GM12878 (cell line): ENCODE measurements around the gene RASGRF1. TPM values are rescaled to one million over a fixed set of nuclear protein-coding genes. Genes with fewer than 3 reads are reported as not detected.

Experiments
- ATAC-seq: fragments of 200-7000 bp; cut with Tn5 transposase; 3 replicates; pipeline ENCODE4 v1.9.1; 2020; ENCODE audit warnings: mild to moderate bottlenecking, moderate library complexity
- BruUV-seq: library from RNA; stranded (reverse); fragments of 400-500 nt; replicated peaks from 2 replicates; lab custom pipeline; 2021; lab: Mats Ljungman, UMichigan
- CTCF ChIA-PET: fragments of 300-600 bp; sonication (Branson Sonifier 250); formaldehyde crosslinking; extraction: SDS; loops from one replicate; lab custom pipeline; 2021; ENCODE audit warnings: inconsistent platforms; lab: Yijun Ruan, JAX
- POLR2A ChIA-PET: fragments of 350-600 bp; formaldehyde crosslinking; extraction: SDS; loops from one replicate; lab custom pipeline; 2021; ENCODE audit warnings: inconsistent platforms; lab: Charles Lee
- RAD21 ChIA-PET: fragments of 300-600 bp; sonication (Branson Sonifier 250); formaldehyde crosslinking; loops from one replicate; lab custom pipeline; 2023; ENCODE audit warnings: antibody characterized with exemption; ENCODE audit not compliant: unreplicated experiment; lab: Charles Lee
- SMC1A ChIA-PET: fragments of 300-600 bp; sonication (Branson Sonifier 250); formaldehyde crosslinking; loops from one replicate; lab custom pipeline; 2023; ENCODE audit not compliant: unreplicated experiment, uncharacterized antibody; lab: Charles Lee
- DNase-seq: peaks from one replicate; pipeline ENCODE4 v3.0.0-alpha.2; 2011; ENCODE audit warnings: low read depth, low spot score
- FAIRE-seq: peaks from 3 replicates; lab custom pipeline; 2011; peaks lifted over from hg19 to GRCh38; lab: Jason Lieb, UNC
- H2AFZ ChIP-seq: 2 replicates; pipeline ENCODE4 v1.6.0; 2011; ENCODE audit warnings: low read depth, low read length, control low read depth; ENCODE audit not compliant: control insufficient read depth
- H3K27ac ChIP-seq: 2 replicates; pipeline ENCODE4 v1.5.1; 2011; ENCODE audit warnings: control low read depth; ENCODE audit not compliant: control insufficient read depth, insufficient read depth
- H3K27me3 ChIP-seq, 2 experiments: replicated peaks in 1 of 2; 2 replicates each; pipeline versions ENCODE4 v1.6.0 to v1.6.1; 2011; ENCODE audit warnings: low read length in 1 of 2; ENCODE audit not compliant: control insufficient read depth in 2 of 2, insufficient read depth in 2 of 2
- H3K36me3 ChIP-seq, 2 experiments: 2 replicates each; pipeline ENCODE4 v1.5.1; 2011; ENCODE audit warnings: low read length in 1 of 2; ENCODE audit not compliant: control insufficient read depth in 2 of 2, insufficient read depth in 2 of 2
- H3K4me1 ChIP-seq: 2 replicates; pipeline ENCODE4 v1.6.1; 2011; ENCODE audit warnings: mild to moderate bottlenecking, low read length, moderate library complexity, mixed read lengths; ENCODE audit not compliant: control insufficient read depth, insufficient read depth
- H3K4me2 ChIP-seq: 2 replicates; pipeline ENCODE4 v1.6.0; 2011; ENCODE audit warnings: control low read depth; ENCODE audit not compliant: control insufficient read depth, insufficient read depth
- H3K4me3 ChIP-seq: fragments of 200-600 bp; sonication (generic); 2 replicates; pipeline ENCODE4 v1.5.1; 2016
- H3K79me2 ChIP-seq: 2 replicates; pipeline ENCODE4 v1.6.0; 2011; ENCODE audit warnings: low read length; ENCODE audit not compliant: control insufficient read depth, insufficient read depth
- H3K9ac ChIP-seq: 2 replicates; pipeline ENCODE4 v1.8.0; 2011; ENCODE audit warnings: low read length, control low read depth, mixed read lengths; ENCODE audit not compliant: control insufficient read depth, insufficient read depth
- H3K9me3 ChIP-seq: replicated peaks from 3 replicates; pipeline ENCODE4 v1.5.1; 2011; ENCODE audit warnings: mild to moderate bottlenecking, low read length; ENCODE audit not compliant: control insufficient read depth, insufficient read depth
- H4K20me1 ChIP-seq: 2 replicates; pipeline ENCODE4 v1.6.0; 2011; ENCODE audit not compliant: control insufficient read depth, insufficient read depth
- BHLHE40 ChIP-seq, 2 experiments: fragments of 450-650 bp in 1 of 2; IDR thresholded peaks; 2 replicates each; pipeline ENCODE4 v1.6.1; 2011 to 2017; ENCODE audit warnings: low read depth in 2 of 2, borderline replicate concordance in 1 of 2, improper control_type of control experiment in 1 of 2, low read length in 1 of 2, mild to moderate bottlenecking in 1 of 2
- EED ChIP-seq: sonication (generic); IDR thresholded peaks from 2 replicates; pipeline ENCODE4 v1.6.1; 2016; ENCODE audit warnings: antibody characterized with exemption, low read depth
- HCFC1 ChIP-seq: fragments of 150-350 bp; IDR thresholded peaks from 2 replicates; pipeline ENCODE4 v1.6.1; 2014; ENCODE audit warnings: low read length
- NFYB ChIP-seq: IDR thresholded peaks from 2 replicates; pipeline ENCODE4 v1.6.1; 2011; ENCODE audit warnings: low read depth, mild to moderate bottlenecking, low read length, improper control_type of control experiment, moderate library complexity; ENCODE audit not compliant: insufficient read depth
- NR2C1 ChIP-seq: fragments of 450-650 bp; IDR thresholded peaks from 2 replicates; pipeline ENCODE4 v1.6.1; 2017; ENCODE audit warnings: antibody characterized with exemption, mild to moderate bottlenecking, moderate library complexity
- POU2F2 ChIP-seq: IDR thresholded peaks from 3 replicates; pipeline ENCODE4 v1.6.1; 2011; ENCODE audit warnings: low read depth, mild to moderate bottlenecking, low read length, borderline replicate concordance
- REST ChIP-seq: IDR thresholded peaks from 2 replicates; pipeline ENCODE4 v1.6.1; 2012; ENCODE audit warnings: mild to moderate bottlenecking, low read depth, low read length
- SIN3A ChIP-seq: IDR thresholded peaks from 2 replicates; pipeline ENCODE4 v1.6.1; 2012; ENCODE audit warnings: low read depth, low read length, improper control_type of control experiment
- USF2 ChIP-seq: IDR thresholded peaks from 2 replicates; pipeline ENCODE4 v1.6.1; 2011; ENCODE audit warnings: low read depth, low read length, improper control_type of control experiment, borderline replicate concordance
- ZNF207 ChIP-seq: fragments of 450-650 bp; IDR thresholded peaks from 2 replicates; pipeline ENCODE4 v1.6.1; 2014; ENCODE audit warnings: antibody characterized with exemption, mild to moderate bottlenecking, borderline replicate concordance
- WGBS: methylation state at CpG from one replicate; pipeline ENCODE4 v1.1.6; 2016; ENCODE audit warnings: low lambda C conversion rate; ENCODE audit not compliant: insufficient replicate concordance, insufficient coverage; ENCODE audit errors: missing lambda C conversion rate; 5-methylcytosine and 5-hydroxymethylcytosine counted together
- in situ Hi-C: fragments of 300-500 bp; cut with MboI; formaldehyde crosslinking; loops from 9 replicates; pipeline ENCODE4 v1.14.3; 2018; ENCODE audit warnings: mixed read lengths
- intact Hi-C: fragments of 100-400 bp; cut with micrococcal nuclease; formaldehyde crosslinking; loops from one replicate; pipeline ENCODE4 v1.14.2; 2022; ENCODE audit not compliant: unreplicated experiment
- polyA plus RNA-seq, 11 experiments: library from polyadenylated mRNA; depleted of rRNA in 4 of 11; unstranded in 6 of 11; stranded (reverse) in 5 of 11; fragments of >200 nt; fragmentation: Nextera tagmentation in 4 of 11; fragmentation: Illumina TruSeq in 1 of 11; extraction: Ambion mirVana in 4 of 11; extraction: Trizol in 1 of 11; gene quantifications; 1 replicate in 1 of 11; 2 replicates in 10 of 11; pipeline versions ENCODE4 v1.2.1 to v1.2.3, GENCODE V29; 2011 to 2016; ENCODE audit warnings: inconsistent platforms in 2 of 11, missing spikeins in 2 of 11, low read depth in 1 of 11
- total RNA-seq, 4 experiments: library from RNA; depleted of rRNA in 3 of 4; stranded (reverse); fragments of >200 nt in 3 of 4; fragmentation: Illumina TruSeq in 1 of 4; extraction: Trizol in 1 of 4; gene quantifications; 2 replicates each; pipeline versions ENCODE4 v1.2.1 to v1.2.3, GENCODE V29; 2013 to 2021

Gene RASGRF1
- total and polyA plus RNA-seq, 10 of the 15 experiments (the other 5 are each of a cell fraction or from before 2014, with no cell fraction given) = 0.20 to 1.9 (median 0.86) TPM

- WGBS = 93% methylated on average over 10 of the region's 10 CpGs
- FAIRE-seq = no peak
- Histone ChIP-seq H3K4me3 (no peak overlapping the region), H2AFZ (no peak overlapping the region), H3K9ac (no peak overlapping the region), H3K27me3 (no peaks in the 10 kb centered on the region), H4K20me1 (no peaks in the 10 kb centered on the region)
- DNase-seq = no peak
- CTCF ChIA-PET = interaction anchor here (0.7 to 1.3 kb wide), 2 partner anchors 20 to 54 kb away, joined by 3 to 6 read pairs; no protein-coding TSS in a partner anchor
- BruUV-seq = no TSS peak
- no peak for TF ChIP-seq NFYB
- no peak for TF ChIP-seq POU2F2
- no peak for TF ChIP-seq NR2C1
- no peak for TF ChIP-seq USF2
- no peak for TF ChIP-seq BHLHE40 (IDR thresholded peaks at IDR 0.05; ENCODE audit: borderline replicate concordance in 1 of 2, low read depth in 2 of 2, low read length in 1 of 2)
- no peak for TF ChIP-seq HCFC1
- no peak for TF ChIP-seq SIN3A
- no peak for TF ChIP-seq ZNF207
- TF ChIP-seq REST = no peak
- TF ChIP-seq EED = no peak
- TF ChIP-seq, all 136 proteins: peak for 0
- Histone ChIP-seq H3K4me1 (no peaks in the 10 kb centered on the region), H3K27ac (no peak overlapping the region), H3K36me3 (no peaks in the 10 kb centered on the region), H3K79me2 (no peaks in the 10 kb centered on the region), H3K4me2 (no peak overlapping the region), H3K9me3 (no peaks in the 10 kb centered on the region)
- in situ Hi-C loops = no loop called here
- SMC1A ChIA-PET = interaction anchor here (0.8 to 1.8 kb wide), 3 partner anchors 11 to 225 kb away, joined by 3 read pairs; no protein-coding TSS in a partner anchor
- RAD21 ChIA-PET = no interaction called here
- intact Hi-C loops = no loop called here
- POLR2A ChIA-PET = interaction anchor here (0.5 kb wide), 1 partner anchor 39 kb away, joined by 4 read pairs; no protein-coding TSS in a partner anchor
- ATAC-seq = no peak
Measured at GRCh38 chr15:78959360-78959759, 131.2 kb downstream of the RASGRF1 start.
